Upper lobe of left lung (tissue), 6 donors: ENCODE data around the gene UQCC2. TPM values are rescaled to one million over a fixed set of nuclear protein-coding genes. Genes with fewer than 3 reads are reported as not detected.

Source experiments
- ATAC-seq, 2 donors: fragments of 200-7000 bp; cut with Tn5 transposase; one replicate each; pipeline ENCODE4 v1.9.1; 2022; ENCODE audit warnings: mild to moderate bottlenecking in 2 of 2, moderate library complexity in 2 of 2; ENCODE audit not compliant: low FRiP score in 2 of 2
- DNase-seq, 2 donors: peaks; one replicate each; pipeline ENCODE4 v3.0.0-alpha.2; 2019 to 2020
- H3K27ac ChIP-seq, 4 donors: fragments of 200-600 bp; sonication (generic); one replicate each; pipeline ENCODE4 v1.5.1; 2016 to 2019
- H3K27me3 ChIP-seq, 4 donors: fragments of 200-600 bp; sonication (generic); one replicate each; pipeline ENCODE4 v1.5.1; 2017 to 2019
- H3K36me3 ChIP-seq, 4 donors: fragments of 200-600 bp; sonication (generic); one replicate each; pipeline ENCODE4 v1.5.1; 2016 to 2019
- H3K4me1 ChIP-seq, 4 donors: fragments of 200-600 bp; sonication (generic); one replicate each; pipeline ENCODE4 v1.5.1; 2018 to 2019
- H3K4me3 ChIP-seq, 4 donors: fragments of 200-600 bp; sonication (generic); one replicate each; pipeline ENCODE4 v1.5.1; 2017 to 2019; ENCODE audit warnings: mild to moderate bottlenecking in 2 of 4, moderate library complexity in 1 of 4
- H3K9me3 ChIP-seq, 4 donors: fragments of 200-600 bp; sonication (generic); one replicate each; pipeline ENCODE4 v1.5.1; 2018 to 2019
- EP300 ChIP-seq, 4 donors: sonication (generic); formaldehyde crosslinking; IDR thresholded peaks; one replicate each; pipeline ENCODE4 v1.5.1; 2017; ENCODE audit warnings: antibody characterized with exemption in 4 of 4, control low read depth in 2 of 4
- POLR2A ChIP-seq, 4 donors: fragments of 450-650 bp; IDR thresholded peaks; one replicate each; pipeline ENCODE4 v1.5.1; 2016 to 2017; ENCODE audit warnings: antibody characterized with exemption in 4 of 4, mild to moderate bottlenecking in 2 of 4
- POLR2AphosphoS5 ChIP-seq, 2 donors: sonication (generic); formaldehyde crosslinking; IDR thresholded peaks; one replicate each; pipeline ENCODE4 v1.5.1; 2017; ENCODE audit warnings: antibody characterized with exemption in 2 of 2
- WGBS, 2 donors: methylation state at CpG; one replicate each; pipeline ENCODE4 v1.1.5; 2017 to 2018; 5-methylcytosine and 5-hydroxymethylcytosine counted together
- total RNA-seq, 6 donors: library from RNA; depleted of rRNA in 4 of 6; stranded (reverse); fragments of >200 nt in 4 of 6; gene quantifications; one replicate each; pipeline versions ENCODE4 v1.1.0 to v1.2.1, GENCODE V29; 2016 to 2021
- TF ChIP-seq, protein P1 (sequence below), 6 experiments: fragments of 450-650 bp in 4 of 6; fragments of 200-600 bp in 2 of 6; sonication (generic) in 2 of 6; IDR thresholded peaks; one replicate each; pipeline ENCODE4 v1.5.1; 2016 to 2019; ENCODE audit warnings: antibody characterized with exemption in 6 of 6
- donor health status: DM: no; HTN: no; CAD: no; lungs with moderate emphysema.
- donor health status: DM: no; HTN: yes; CAD: no; lungs with severe emphysema.

UQCC2 gene
- total RNA-seq, 6 donors from 2014 or later: 8.9 to 53.0 (median 18.2) TPM

DNA sequence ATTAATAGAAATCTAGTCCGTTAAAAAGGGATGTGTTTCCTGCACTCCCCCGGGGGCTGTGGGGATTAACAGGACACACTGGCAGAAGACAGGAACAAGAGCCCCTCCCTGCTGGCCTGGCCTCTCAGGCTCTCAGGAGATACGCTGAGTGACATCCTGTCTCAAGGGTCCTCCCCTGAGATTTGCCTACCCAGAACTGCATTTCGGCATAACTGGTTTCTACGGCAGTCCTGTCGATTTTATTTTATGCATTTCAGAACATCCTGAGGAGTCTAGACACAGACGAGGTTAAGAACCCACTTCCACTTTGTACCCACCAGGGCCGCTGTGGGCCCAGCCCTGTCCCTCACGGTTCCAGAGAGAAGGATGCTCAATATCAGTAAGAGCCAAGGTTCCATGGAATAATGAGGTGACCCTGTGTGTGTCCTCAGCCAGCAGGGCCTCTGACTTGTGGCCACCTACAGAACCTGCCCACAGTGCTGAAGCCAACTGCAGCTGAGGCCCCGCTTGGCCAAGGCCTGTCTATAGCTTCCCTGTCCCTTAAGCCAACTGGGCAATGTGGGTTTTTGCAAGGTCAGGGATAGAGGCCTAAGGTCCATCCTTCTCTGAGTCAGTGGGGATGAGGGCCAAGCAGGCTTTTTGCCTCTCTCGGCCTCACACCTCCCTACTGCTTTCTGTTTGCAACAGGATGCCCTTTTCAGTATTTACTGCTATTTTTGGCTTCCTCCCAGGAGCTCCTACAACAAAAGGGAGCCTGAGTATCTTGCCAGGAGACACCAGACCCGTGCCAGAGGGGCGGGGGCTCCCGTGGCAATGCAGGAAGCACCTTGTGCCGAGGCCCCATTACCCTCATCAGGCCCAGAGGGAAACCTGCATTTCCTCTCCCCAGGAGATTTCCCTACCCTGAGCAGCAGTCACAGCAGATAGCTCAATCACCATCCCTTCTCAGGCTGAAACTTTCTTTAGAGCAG is 14.7 kb downstream of the UQCC2 start:
- no peak for TF ChIP-seq POLR2A (IDR thresholded peaks at IDR 0.05)
- TF ChIP-seq, protein P1, sequence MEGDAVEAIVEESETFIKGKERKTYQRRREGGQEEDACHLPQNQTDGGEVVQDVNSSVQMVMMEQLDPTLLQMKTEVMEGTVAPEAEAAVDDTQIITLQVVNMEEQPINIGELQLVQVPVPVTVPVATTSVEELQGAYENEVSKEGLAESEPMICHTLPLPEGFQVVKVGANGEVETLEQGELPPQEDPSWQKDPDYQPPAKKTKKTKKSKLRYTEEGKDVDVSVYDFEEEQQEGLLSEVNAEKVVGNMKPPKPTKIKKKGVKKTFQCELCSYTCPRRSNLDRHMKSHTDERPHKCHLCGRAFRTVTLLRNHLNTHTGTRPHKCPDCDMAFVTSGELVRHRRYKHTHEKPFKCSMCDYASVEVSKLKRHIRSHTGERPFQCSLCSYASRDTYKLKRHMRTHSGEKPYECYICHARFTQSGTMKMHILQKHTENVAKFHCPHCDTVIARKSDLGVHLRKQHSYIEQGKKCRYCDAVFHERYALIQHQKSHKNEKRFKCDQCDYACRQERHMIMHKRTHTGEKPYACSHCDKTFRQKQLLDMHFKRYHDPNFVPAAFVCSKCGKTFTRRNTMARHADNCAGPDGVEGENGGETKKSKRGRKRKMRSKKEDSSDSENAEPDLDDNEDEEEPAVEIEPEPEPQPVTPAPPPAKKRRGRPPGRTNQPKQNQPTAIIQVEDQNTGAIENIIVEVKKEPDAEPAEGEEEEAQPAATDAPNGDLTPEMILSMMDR (IDR thresholded peaks at IDR 0.05): no peak
- TF ChIP-seq POLR2AphosphoS5 (IDR thresholded peaks at IDR 0.05): peak; percentile 40 to 52
- peak in 1 of 4 donors; percentile 10 for TF ChIP-seq EP300 (IDR thresholded peaks at IDR 0.05)
- H3K4me1 ChIP-seq: peaks cover 51 to 55% (median 52%) of the 10 kb centered on the region in 4 donors
- DNase-seq: peak; percentile 45 to 52
- no peak overlapping the region for H3K4me3 ChIP-seq
- ATAC-seq: peak in 1 of 2 donors; percentile 39
- WGBS, 2 donors: 32 to 41% methylated on average over 14 to 15 of the region's 15 CpGs
- H3K9me3 ChIP-seq: no peaks in the 10 kb centered on the region
- peaks cover 2 to 57% (median 46%) of the 10 kb centered on the region in 4 donors for H3K36me3 ChIP-seq
- H3K27ac ChIP-seq: peak overlapping the region; percentile 46 to 70 (median 59)
- H3K27me3 ChIP-seq: no peaks in the 10 kb centered on the region

DNA sequence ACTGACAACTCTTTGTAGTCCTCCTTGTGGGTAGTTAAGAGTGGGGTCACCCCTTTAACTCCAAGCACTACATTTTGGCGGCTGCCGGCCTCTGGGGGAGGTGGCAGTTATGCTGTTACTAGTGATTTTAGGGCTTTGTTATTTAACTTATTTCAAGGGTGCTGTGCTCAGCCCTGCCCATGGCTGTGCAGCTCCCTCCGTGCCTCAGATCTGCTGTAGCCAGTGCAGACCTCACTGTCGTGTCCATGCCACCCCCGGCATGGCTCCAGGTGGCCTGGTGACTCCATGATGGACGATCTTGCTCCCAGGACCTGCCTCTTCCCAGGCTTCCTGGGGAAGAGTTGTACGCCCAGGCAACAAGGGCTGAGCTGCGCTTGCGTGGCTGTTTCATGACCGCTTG is 15.4 kb downstream of the UQCC2 start:
- H3K4me1 ChIP-seq: peaks cover 51 to 56% (median 53%) of the 10 kb centered on the region in 4 donors
- H3K4me3 ChIP-seq: no peak overlapping the region
- WGBS, 2 donors: 71 to 83% methylated on average over 10 of the region's 10 CpGs
- TF ChIP-seq POLR2AphosphoS5 (IDR thresholded peaks at IDR 0.05): no peak
- TF ChIP-seq EP300 (IDR thresholded peaks at IDR 0.05): no peak
- no peak for TF ChIP-seq POLR2A (IDR thresholded peaks at IDR 0.05)
- TF ChIP-seq, protein P1 (IDR thresholded peaks at IDR 0.05): no peak
- H3K9me3 ChIP-seq: no peaks in the 10 kb centered on the region
- ATAC-seq (no peak), DNase-seq (peak in 1 of 2 donors; percentile 22)
- peaks cover 2 to 64% (median 53%) of the 10 kb centered on the region in 4 donors for H3K36me3 ChIP-seq
- peak overlapping the region; percentile 46 to 70 (median 59) for H3K27ac ChIP-seq
- H3K27me3 ChIP-seq: no peaks in the 10 kb centered on the region

DNA sequence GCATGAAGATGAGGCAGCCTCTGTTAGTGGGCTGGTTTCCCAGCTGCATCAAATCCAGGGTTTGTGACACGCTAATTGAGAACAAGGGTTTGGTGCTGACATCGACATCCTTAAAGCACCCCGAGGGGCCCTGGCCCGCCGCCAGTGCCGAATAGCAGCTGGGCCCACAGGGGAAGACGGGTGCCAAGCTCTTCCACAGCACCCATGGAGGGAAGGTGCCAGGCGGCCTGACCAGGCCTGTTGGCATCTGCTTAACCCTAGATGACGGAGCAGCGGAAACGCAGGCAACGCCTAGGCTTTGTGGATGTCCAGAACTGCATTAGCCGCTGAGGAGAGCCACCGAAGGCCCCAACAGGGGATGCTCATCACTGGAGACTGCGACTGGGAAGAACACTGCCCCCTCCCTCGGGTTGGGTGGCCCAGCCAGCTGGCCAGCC is 16.0 kb downstream of the UQCC2 start:
- Histone ChIP-seq H3K4me1 (peaks cover 51 to 56% (median 53%) of the 10 kb centered on the region in 4 donors), H3K27me3 (no peaks in the 10 kb centered on the region), H3K4me3 (no peak overlapping the region), H3K36me3 (peaks cover 2 to 70% (median 59%) of the 10 kb centered on the region in 4 donors), H3K27ac (peak overlapping the region; percentile 39 to 70 (median 59)), H3K9me3 (no peaks in the 10 kb centered on the region)
- no peak for ATAC-seq
- 73 to 80% methylated on average over 10 to 16 of the region's 16 CpGs for WGBS, 2 donors
- TF ChIP-seq EP300 (IDR thresholded peaks at IDR 0.05) (no peak), POLR2A (IDR thresholded peaks at IDR 0.05) (no peak), POLR2AphosphoS5 (IDR thresholded peaks at IDR 0.05) (no peak)
- TF ChIP-seq, protein P1 (IDR thresholded peaks at IDR 0.05): no peak
- peak in 1 of 2 donors; percentile 84 for DNase-seq

DNA sequence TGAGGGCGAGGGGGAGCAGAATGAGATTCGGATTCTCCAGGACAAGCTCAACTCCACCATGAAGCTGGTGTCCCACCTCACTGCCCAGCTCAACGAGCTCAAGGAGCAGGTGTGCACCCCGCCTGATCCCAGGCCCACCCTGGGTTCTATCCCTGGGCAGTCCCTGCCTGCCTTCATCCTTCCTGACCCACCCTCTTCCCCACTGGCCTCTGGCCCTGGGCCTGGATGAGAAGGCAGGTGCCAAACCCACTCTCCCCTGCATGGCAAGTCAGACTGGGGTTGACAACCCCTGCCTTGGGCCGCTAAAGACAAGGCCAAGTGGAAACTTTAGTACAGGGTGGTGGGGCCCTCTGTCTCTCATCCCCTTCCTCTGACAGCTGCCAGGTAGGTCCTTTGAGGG is 16.5 kb downstream of the UQCC2 start:
- H3K27me3 ChIP-seq: no peaks in the 10 kb centered on the region
- H3K9me3 ChIP-seq: no peaks in the 10 kb centered on the region
- TF ChIP-seq POLR2A (IDR thresholded peaks at IDR 0.05) (no peak), EP300 (IDR thresholded peaks at IDR 0.05) (no peak), POLR2AphosphoS5 (IDR thresholded peaks at IDR 0.05) (no peak)
- TF ChIP-seq, protein P1 (IDR thresholded peaks at IDR 0.05): no peak
- DNase-seq: no peak
- H3K4me1 ChIP-seq: peaks cover 51 to 56% (median 53%) of the 10 kb centered on the region in 4 donors
- peak overlapping the region; percentile 39 to 70 (median 59) for H3K27ac ChIP-seq
- H3K36me3 ChIP-seq: peaks cover 2 to 75% (median 64%) of the 10 kb centered on the region in 4 donors
- 86 to 87% methylated on average over 3 to 5 of the region's 5 CpGs for WGBS, 2 donors
- H3K4me3 ChIP-seq: no peak overlapping the region
- ATAC-seq: no peak
